ENCODE results near the gene KRT79.
"Not testable (repeated sequence)": the region's sequence is repeated elsewhere in the genome, so short reads cannot be mapped to it uniquely, and the experiment has no call there.

The KRT79 gene

GRCh38 chr12:52870361-52871290 lies 36.5 kb upstream of the KRT79 start:
- Mint-ChIP-seq H3K27ac (no peak overlapping the region), H3K27me3 (ENCODE audit: low read depth) (peaks cover 9% of the 10 kb centered on the region), H3K9me3 (no peaks in the 10 kb centered on the region), H3K4me1 (ENCODE audit: low read depth) (peaks cover 22% of the 10 kb centered on the region), H3K4me3 (no peak overlapping the region), H3K36me3 (ENCODE audit: low read depth) (no peaks in the 10 kb centered on the region)

GRCh38 chr12:52867642-52868041 lies 33.5 kb upstream of the KRT79 start:
- Mint-ChIP-seq H3K4me3 (no peak overlapping the region), H3K27me3 (ENCODE audit: low read depth) (no peaks in the 10 kb centered on the region), H3K4me1 (ENCODE audit: low read depth) (peaks cover 11% of the 10 kb centered on the region), H3K9me3 (no peaks in the 10 kb centered on the region), H3K36me3 (ENCODE audit: low read depth) (no peaks in the 10 kb centered on the region), H3K27ac (no peak overlapping the region)

- no peaks in the 10 kb centered on the region for H3K9me3 Mint-ChIP-seq
- H3K27me3 Mint-ChIP-seq (ENCODE audit: low read depth), result no peaks in the 10 kb centered on the region
- H3K4me3 Mint-ChIP-seq, result no peak overlapping the region
- H3K4me1 Mint-ChIP-seq (ENCODE audit: low read depth), result peaks cover 11% of the 10 kb centered on the region
- H3K36me3 Mint-ChIP-seq (ENCODE audit: low read depth), result no peaks in the 10 kb centered on the region
- no peak overlapping the region for H3K27ac Mint-ChIP-seq
Measured at GRCh38 chr12:52867152-52867551, 33.0 kb upstream of the KRT79 start.

- Mint-ChIP-seq H3K9me3 (no peaks in the 10 kb centered on the region), H3K4me3 (no peak overlapping the region), H3K36me3 (ENCODE audit: low read depth) (no peaks in the 10 kb centered on the region), H3K27ac (no peak overlapping the region), H3K27me3 (ENCODE audit: low read depth) (no peaks in the 10 kb centered on the region), H3K4me1 (ENCODE audit: low read depth) (peaks cover 8% of the 10 kb centered on the region)
Measured at GRCh38 chr12:52865090-52865944, 31.2 kb upstream of the KRT79 start.

GRCh38 chr12:52862023-52862422 lies 27.9 kb upstream of the KRT79 start:
- no peaks in the 10 kb centered on the region for H3K27me3 Mint-ChIP-seq (ENCODE audit: low read depth)
- no peak overlapping the region for H3K27ac Mint-ChIP-seq
- H3K4me1 Mint-ChIP-seq (ENCODE audit: low read depth), result peaks cover 1% of the 10 kb centered on the region
- H3K9me3 Mint-ChIP-seq, result no peaks in the 10 kb centered on the region
- H3K36me3 Mint-ChIP-seq (ENCODE audit: low read depth), result no peaks in the 10 kb centered on the region
- H3K4me3 Mint-ChIP-seq, result no peak overlapping the region

- H3K4me3 Mint-ChIP-seq, result no peak overlapping the region
- H3K27me3 Mint-ChIP-seq (ENCODE audit: low read depth), result no peaks in the 10 kb centered on the region
- no peaks in the 10 kb centered on the region for H3K4me1 Mint-ChIP-seq (ENCODE audit: low read depth)
- no peaks in the 10 kb centered on the region for H3K36me3 Mint-ChIP-seq (ENCODE audit: low read depth)
- H3K27ac Mint-ChIP-seq, result no peak overlapping the region
- H3K9me3 Mint-ChIP-seq, result no peaks in the 10 kb centered on the region
Measured at GRCh38 chr12:52861511-52861910, 27.4 kb upstream of the KRT79 start.

- Mint-ChIP-seq H3K27me3 (ENCODE audit: low read depth) (peaks cover 6% of the 10 kb centered on the region), H3K4me3 (no peak overlapping the region), H3K36me3 (ENCODE audit: low read depth) (no peaks in the 10 kb centered on the region), H3K4me1 (ENCODE audit: low read depth) (no peaks in the 10 kb centered on the region), H3K9me3 (no peaks in the 10 kb centered on the region), H3K27ac (no peak overlapping the region)
Measured at GRCh38 chr12:52860102-52860823, 26.2 kb upstream of the KRT79 start.

- Mint-ChIP-seq H3K27me3 (ENCODE audit: low read depth) (peaks cover 24% of the 10 kb centered on the region), H3K27ac (no peak overlapping the region), H3K36me3 (ENCODE audit: low read depth) (no peaks in the 10 kb centered on the region), H3K4me3 (no peak overlapping the region), H3K4me1 (ENCODE audit: low read depth) (no peaks in the 10 kb centered on the region), H3K9me3 (no peaks in the 10 kb centered on the region)
Measured at GRCh38 chr12:52857500-52857899, 23.4 kb upstream of the KRT79 start.

- Mint-ChIP-seq H3K9me3 (no peaks in the 10 kb centered on the region), H3K27ac (no peak overlapping the region), H3K27me3 (ENCODE audit: low read depth) (peaks cover 24% of the 10 kb centered on the region), H3K4me1 (ENCODE audit: low read depth) (no peaks in the 10 kb centered on the region), H3K36me3 (ENCODE audit: low read depth) (no peaks in the 10 kb centered on the region), H3K4me3 (no peak overlapping the region)
Measured at GRCh38 chr12:52856787-52857186, 22.7 kb upstream of the KRT79 start.

GRCh38 chr12:52856077-52856476 lies 22.0 kb upstream of the KRT79 start:
- H3K36me3 Mint-ChIP-seq (ENCODE audit: low read depth); H3K27ac Mint-ChIP-seq; H3K9me3 Mint-ChIP-seq; H3K4me3 Mint-ChIP-seq; H3K4me1 Mint-ChIP-seq (ENCODE audit: low read depth): not testable (repeated sequence)
- peaks cover 24% of the 10 kb centered on the region for H3K27me3 Mint-ChIP-seq (ENCODE audit: low read depth)

- no peak overlapping the region for H3K4me3 Mint-ChIP-seq
- H3K27ac Mint-ChIP-seq, result no peak overlapping the region
- H3K36me3 Mint-ChIP-seq (ENCODE audit: low read depth), result no peaks in the 10 kb centered on the region
- no peaks in the 10 kb centered on the region for H3K9me3 Mint-ChIP-seq
- H3K4me1 Mint-ChIP-seq (ENCODE audit: low read depth), result peaks cover 3% of the 10 kb centered on the region
- H3K27me3 Mint-ChIP-seq (ENCODE audit: low read depth), result peaks cover 28% of the 10 kb centered on the region
Measured at GRCh38 chr12:52851787-52852186, 17.7 kb upstream of the KRT79 start.

GRCh38 chr12:52850681-52851080 lies 16.6 kb upstream of the KRT79 start:
- Mint-ChIP-seq H3K27ac (no peak overlapping the region), H3K4me3 (no peak overlapping the region), H3K27me3 (ENCODE audit: low read depth) (peaks cover 26% of the 10 kb centered on the region), H3K4me1 (ENCODE audit: low read depth) (peaks cover 3% of the 10 kb centered on the region), H3K36me3 (ENCODE audit: low read depth) (no peaks in the 10 kb centered on the region), H3K9me3 (no peaks in the 10 kb centered on the region)

- Mint-ChIP-seq H3K4me1 (ENCODE audit: low read depth) (peaks cover 3% of the 10 kb centered on the region), H3K4me3 (no peak overlapping the region), H3K27me3 (ENCODE audit: low read depth) (peaks cover 18% of the 10 kb centered on the region), H3K9me3 (no peaks in the 10 kb centered on the region), H3K27ac (no peak overlapping the region), H3K36me3 (ENCODE audit: low read depth) (no peaks in the 10 kb centered on the region)
Measured at GRCh38 chr12:52849511-52849910, 15.4 kb upstream of the KRT79 start.

- peaks cover 3% of the 10 kb centered on the region for H3K4me1 Mint-ChIP-seq (ENCODE audit: low read depth)
- no peak within 1 kb of the TSS for H3K27ac Mint-ChIP-seq
- H3K4me3 Mint-ChIP-seq, result no peak within 1 kb of the TSS
- no peaks in the 10 kb centered on the region for H3K9me3 Mint-ChIP-seq
- no peaks in the 10 kb centered on the region for H3K36me3 Mint-ChIP-seq (ENCODE audit: low read depth)
- peaks cover 15% of the 10 kb centered on the region for H3K27me3 Mint-ChIP-seq (ENCODE audit: low read depth)
Measured at GRCh38 chr12:52848661-52849255, 14.6 kb upstream of the KRT79 start, which contains the start of gene KRT78. TSS of gene KRT78 (minus strand) at chr12:52848994. CDS start at chr12:52848930, 64 bp downstream.
